ENCODE results near the gene RSPH10B.
"Not testable (repeated sequence)": the region's sequence is repeated elsewhere in the genome, so short reads cannot be mapped to it uniquely, and the experiment has no call there.

- TF ChIP-seq CTCF (IDR thresholded peaks at IDR 0.05; ENCODE audit: low read depth, low read length); EZH2phosphoT487 (IDR thresholded peaks at IDR 0.05; ENCODE audit: low read depth): not testable (repeated sequence)
These were observed 16.6 kb upstream of the RSPH10B start for GRCh38 chr7:5987061-5987460.

All from OCI-LY3 (cell line).